ENCODE measurements around the gene DCAF11. TPM values are rescaled to one million over a fixed set of nuclear protein-coding genes. Genes with fewer than 3 reads are reported as not detected.

Gene DCAF11
- total and polyA plus RNA-seq, 2 of the 13 experiments (the other 11 are each of a cell fraction or from before 2014, with no cell fraction given) = 150 to 257 TPM

DNA sequence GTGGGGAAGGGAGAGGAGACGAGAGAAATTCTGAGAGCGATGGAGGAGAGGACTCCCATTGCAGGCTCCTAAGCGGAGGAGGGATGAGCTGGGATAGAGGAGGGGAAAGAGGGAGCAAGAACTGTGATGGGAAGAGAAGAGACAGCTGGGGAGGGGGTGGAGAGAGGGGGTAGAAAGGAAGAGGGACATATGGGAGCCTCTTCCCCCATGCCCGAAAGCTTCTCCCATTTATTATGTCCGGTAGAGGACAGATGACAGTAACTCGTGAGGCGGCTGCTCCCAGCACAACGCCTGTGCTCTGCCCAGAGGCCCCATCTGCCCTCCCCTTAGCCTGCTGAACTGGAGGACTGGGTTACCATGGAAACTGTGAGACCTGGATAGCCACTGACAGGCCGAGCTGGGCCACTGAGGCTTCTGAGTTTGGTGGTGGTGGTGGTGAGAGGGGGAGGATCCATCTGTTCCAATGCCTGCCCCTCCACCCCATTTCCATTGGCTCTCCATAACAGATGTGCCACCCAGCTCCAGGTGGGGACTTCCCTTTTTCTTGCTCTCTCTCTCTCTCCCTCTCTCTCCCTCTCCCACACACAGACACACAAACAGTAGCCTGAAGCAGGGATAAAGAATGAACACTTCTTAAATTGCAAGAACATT lies 35.0 kb upstream of the DCAF11 start:
- peaks cover 17 to 72% of the 10 kb centered on the region in 2 experiments for H3K27me3 ChIP-seq (ENCODE audit: control insufficient read depth in 1 of 2, insufficient read depth in 2 of 2, low read length in 2 of 2)
- ChIA-PET CTCF (ENCODE audit: low intra/inter-chr PET ratio, low total read pairs) (no interaction called here), POLR2A (interaction anchor here (1.0 to 4.9 kb wide), 8 partner anchors 15 to 133 kb away, joined by 3 to 131 read pairs (median 9); partner anchors contain the start of genes CARMIL3, CHMP4A, DCAF11 and EMC9)
- peaks cover 37% of the 10 kb centered on the region for H3K4me1 ChIP-seq (ENCODE audit: insufficient read depth, low read length)
- H3K36me3 ChIP-seq (replicated peaks in 1 of 2; ENCODE audit: control insufficient read depth in 1 of 2, insufficient read depth in 2 of 2, low read length in 2 of 2) = no peaks in the 10 kb centered on the region
- no peak for TF ChIP-seq ZNF572 (CRISPR knock-in tag; IDR thresholded peaks at IDR 0.05)
- TF ChIP-seq, protein P1, sequence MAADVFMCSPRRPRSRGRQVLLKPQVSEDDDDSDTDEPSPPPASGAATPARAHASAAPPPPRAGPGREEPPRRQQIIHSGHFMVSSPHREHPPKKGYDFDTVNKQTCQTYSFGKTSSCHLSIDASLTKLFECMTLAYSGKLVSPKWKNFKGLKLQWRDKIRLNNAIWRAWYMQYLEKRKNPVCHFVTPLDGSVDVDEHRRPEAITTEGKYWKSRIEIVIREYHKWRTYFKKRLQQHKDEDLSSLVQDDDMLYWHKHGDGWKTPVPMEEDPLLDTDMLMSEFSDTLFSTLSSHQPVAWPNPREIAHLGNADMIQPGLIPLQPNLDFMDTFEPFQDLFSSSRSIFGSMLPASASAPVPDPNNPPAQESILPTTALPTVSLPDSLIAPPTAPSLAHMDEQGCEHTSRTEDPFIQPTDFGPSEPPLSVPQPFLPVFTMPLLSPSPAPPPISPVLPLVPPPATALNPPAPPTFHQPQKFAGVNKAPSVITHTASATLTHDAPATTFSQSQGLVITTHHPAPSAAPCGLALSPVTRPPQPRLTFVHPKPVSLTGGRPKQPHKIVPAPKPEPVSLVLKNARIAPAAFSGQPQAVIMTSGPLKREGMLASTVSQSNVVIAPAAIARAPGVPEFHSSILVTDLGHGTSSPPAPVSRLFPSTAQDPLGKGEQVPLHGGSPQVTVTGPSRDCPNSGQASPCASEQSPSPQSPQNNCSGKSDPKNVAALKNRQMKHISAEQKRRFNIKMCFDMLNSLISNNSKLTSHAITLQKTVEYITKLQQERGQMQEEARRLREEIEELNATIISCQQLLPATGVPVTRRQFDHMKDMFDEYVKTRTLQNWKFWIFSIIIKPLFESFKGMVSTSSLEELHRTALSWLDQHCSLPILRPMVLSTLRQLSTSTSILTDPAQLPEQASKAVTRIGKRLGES (CRISPR knock-in tag; IDR thresholded peaks at IDR 0.05; ENCODE audit: borderline replicate concordance) = no peak
- TF ChIP-seq NFKB2 (CRISPR knock-in tag; IDR thresholded peaks at IDR 0.05; ENCODE audit: borderline replicate concordance) = 0 out of 2 replicates have a peak, but pooled peaks have one; percentile 7
- peak; percentile 42; the same call in 1 of the 2 replicates for TF ChIP-seq RFX1 (IDR thresholded peaks at IDR 0.05)
- 0 out of 2 replicates have a peak, but pooled peaks have one; percentile 6 for TF ChIP-seq HIVEP1 (CRISPR knock-in tag; IDR thresholded peaks at IDR 0.05)
- TF ChIP-seq SMAD1 (CRISPR knock-in tag; IDR thresholded peaks at IDR 0.05; ENCODE audit: borderline replicate concordance, low read depth) = no peak
- 52% methylated on average over 9 of the region's 9 CpGs for WGBS (ENCODE audit: low lambda C conversion rate)
- H3K79me2 ChIP-seq (ENCODE audit: insufficient read depth, low read length) = no peaks in the 10 kb centered on the region
- ATAC-seq (no peak), FAIRE-seq (no peak), DNase-seq (ENCODE audit: low spot score) (no peak)
- no peak overlapping the region for H3K4me2 ChIP-seq (ENCODE audit: low read depth, low read length)
- no peak overlapping the region for H3K9ac ChIP-seq (ENCODE audit: insufficient read depth, low read depth, low read length)
- H3K27ac ChIP-seq (ENCODE audit: extremely low read length, insufficient read depth, low read length) = no peak overlapping the region
- H3K4me3 ChIP-seq (replicated peaks in 1 of 3; ENCODE audit: insufficient read depth in 1 of 3, low read depth in 2 of 3, low read length in 3 of 3) = no peak overlapping the region
- no peak overlapping the region for H2AFZ ChIP-seq (ENCODE audit: low read length)
- in situ Hi-C loops (cut with HindIII; ENCODE audit: extremely low pct_ligation_motif_present, low pct_unique_long_range_greater_than_20kb) = no loop called here
- intact Hi-C loops (cut with micrococcal nuclease; ENCODE audit: unreplicated experiment) = no loop called here
- BruUV-seq (replicated peaks) = no TSS peak
- no peaks in the 10 kb centered on the region for H3K9me3 ChIP-seq (ENCODE audit: low read length)
- no peaks in the 10 kb centered on the region for H4K20me1 ChIP-seq (ENCODE audit: insufficient read depth, low read length)
